Ovary (tissue), 9 donors: Measurements from ENCODE around the gene FHOD3. TPM values are rescaled to one million over a fixed set of nuclear protein-coding genes. Genes with fewer than 3 reads are reported as not detected.

ENCODE experiments used
- DNase-seq, 5 donors: peaks; one replicate each; pipeline ENCODE4 v3.0.0-alpha.2; 2019 to 2020
- H3K27ac ChIP-seq, 2 donors: fragments of 200-600 bp; one replicate each; pipeline versions ENCODE4 v1.5.1 to v1.8.0; 2019 to 2022
- H3K27me3 ChIP-seq: fragments of 200-600 bp; one replicate; pipeline ENCODE4 v1.8.0; 2022
- H3K36me3 ChIP-seq: fragments of 200-600 bp; sonication (generic); one replicate; pipeline ENCODE4 v1.5.1; 2019
- H3K4me1 ChIP-seq: one replicate; pipeline ENCODE4 v1.8.1; 2013; ENCODE audit warnings: mild to moderate bottlenecking, moderate library complexity; ENCODE audit not compliant: insufficient read depth
- H3K4me3 ChIP-seq: fragments of 200-600 bp; sonication (generic); one replicate; pipeline ENCODE4 v1.5.1; 2017
- H3K9me3 ChIP-seq, 2 donors: fragments of 200-600 bp in 1 of 2; sonication (generic) in 1 of 2; one replicate each; pipeline versions ENCODE4 v1.5.1 to v1.8.1; 2013 to 2019; ENCODE audit warnings: mild to moderate bottlenecking in 1 of 2, moderate library complexity in 1 of 2
- EP300 ChIP-seq: sonication (generic); formaldehyde crosslinking; IDR thresholded peaks from one replicate; pipeline ENCODE4 v1.6.1; 2017; ENCODE audit warnings: antibody characterized with exemption
- POLR2A ChIP-seq: fragments of 450-650 bp; IDR thresholded peaks from one replicate; pipeline ENCODE4 v1.6.1; 2017; ENCODE audit warnings: antibody characterized with exemption, mild to moderate bottlenecking, moderate library complexity
- WGBS, 3 donors: extraction: QIAGEN DNeasy Blood & Tissue Kit in 1 of 3; methylation state at CpG; one replicate each; pipeline versions ENCODE4 v1.1.5 to v1.1.7; 2013 to 2017; 5-methylcytosine and 5-hydroxymethylcytosine counted together
- intact Hi-C, 4 donors: fragments of 100-400 bp; cut with DNase I; formaldehyde crosslinking; loops; one replicate each; pipeline versions ENCODE4 v1.11.0 to v1.15.1; 2022 to 2023
- polyA plus RNA-seq, 2 donors: library from polyadenylated mRNA; stranded (reverse); fragments of 200-250 nt in 1 of 2; fragments of 350-450 nt in 1 of 2; fragmentation: Illumina TruSeq in 1 of 2; extraction: RNeasy Lipid Tissue Mini Kit (QIAGEN cat#74804) in 1 of 2; gene quantifications; one replicate each; pipeline ENCODE4 v1.2.3, GENCODE V29; 2013 to 2014
- total RNA-seq, 7 donors: library from RNA; depleted of rRNA in 2 of 7; stranded (reverse); fragments of >200 nt in 2 of 7; fragmentation: NEBNext Ultra II Directional in 3 of 7; extraction: Animal tissue kit (Norgen Biotek cat#: 25700) in 3 of 7; gene quantifications; one replicate each; pipeline versions ENCODE4 v1.1.0 to v1.2.4, GENCODE V29; 2016 to 2023
- TF ChIP-seq, protein P1 (sequence below), 3 donors: fragments of 450-650 bp in 2 of 3; fragments of 200-600 bp in 1 of 3; IDR thresholded peaks; one replicate each; pipeline versions ENCODE4 v1.5.1 to v1.8.0; 2016 to 2022; ENCODE audit warnings: antibody characterized with exemption in 3 of 3, mild to moderate bottlenecking in 1 of 3
- donor health status: DM: no; HTN: no; CAD: no; lungs with moderate emphysema.
- donor health status: DM: no; HTN: no; CAD: no.
- donor health status: Bipolar disorder and iron deficiency.
- donor health status: DM: yes; HTN: yes; CAD: no.
- donor health status: DM: no; HTN: no; CAD: no.
- donor health status: DM: yes; HTN: yes; CAD: no.

The FHOD3 gene
- total and polyA plus RNA-seq, 9 donors: 3.5 to 62.5 (median 11.0) TPM

DNA sequence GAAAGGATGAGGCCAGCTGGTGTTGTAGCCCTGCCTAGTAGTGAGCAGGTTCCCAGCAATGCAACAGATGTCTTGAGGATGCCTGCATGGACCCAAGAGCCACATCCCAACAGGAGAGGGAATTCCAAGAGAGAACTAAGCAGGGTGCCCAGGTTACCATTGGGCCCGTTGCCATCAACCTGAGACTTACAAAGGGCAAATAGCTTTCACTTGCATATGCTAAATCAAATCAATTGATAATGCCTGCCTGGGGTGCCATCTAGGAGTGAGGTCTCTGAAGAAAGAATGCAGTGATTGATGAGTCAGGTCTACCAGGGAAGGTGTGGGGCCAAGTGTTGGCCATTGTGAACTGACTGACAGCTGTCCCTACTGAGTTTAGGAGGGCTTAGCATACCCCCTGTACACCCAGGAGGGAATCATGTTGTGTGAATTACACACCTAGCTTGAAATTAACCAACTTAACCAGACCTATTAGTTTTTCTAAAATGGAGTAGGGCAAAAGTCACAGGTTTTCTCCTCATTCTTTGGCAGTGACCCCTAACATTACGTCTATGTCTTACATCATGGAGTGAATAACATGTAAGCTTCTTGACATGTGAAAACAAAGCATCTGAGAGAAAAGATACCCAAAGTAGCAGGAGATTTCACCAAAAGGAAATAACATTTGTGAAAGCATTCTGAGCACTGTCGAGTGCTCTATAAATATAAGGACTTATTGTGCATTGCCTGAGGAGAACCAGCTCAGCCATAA, 32.3 kb downstream of the FHOD3 start:
- no peak for DNase-seq
- H3K4me3 ChIP-seq: no peak overlapping the region
- H3K36me3 ChIP-seq: no peaks in the 10 kb centered on the region
- WGBS, 3 donors: 79 to 90% (median 82%) methylated on average over 3 of the region's 3 CpGs
- no peak overlapping the region for H3K27ac ChIP-seq
- H3K27me3 ChIP-seq: no peaks in the 10 kb centered on the region
- peaks cover 1% of the 10 kb centered on the region for H3K4me1 ChIP-seq
- TF ChIP-seq EP300: no peak
- TF ChIP-seq, protein P1, sequence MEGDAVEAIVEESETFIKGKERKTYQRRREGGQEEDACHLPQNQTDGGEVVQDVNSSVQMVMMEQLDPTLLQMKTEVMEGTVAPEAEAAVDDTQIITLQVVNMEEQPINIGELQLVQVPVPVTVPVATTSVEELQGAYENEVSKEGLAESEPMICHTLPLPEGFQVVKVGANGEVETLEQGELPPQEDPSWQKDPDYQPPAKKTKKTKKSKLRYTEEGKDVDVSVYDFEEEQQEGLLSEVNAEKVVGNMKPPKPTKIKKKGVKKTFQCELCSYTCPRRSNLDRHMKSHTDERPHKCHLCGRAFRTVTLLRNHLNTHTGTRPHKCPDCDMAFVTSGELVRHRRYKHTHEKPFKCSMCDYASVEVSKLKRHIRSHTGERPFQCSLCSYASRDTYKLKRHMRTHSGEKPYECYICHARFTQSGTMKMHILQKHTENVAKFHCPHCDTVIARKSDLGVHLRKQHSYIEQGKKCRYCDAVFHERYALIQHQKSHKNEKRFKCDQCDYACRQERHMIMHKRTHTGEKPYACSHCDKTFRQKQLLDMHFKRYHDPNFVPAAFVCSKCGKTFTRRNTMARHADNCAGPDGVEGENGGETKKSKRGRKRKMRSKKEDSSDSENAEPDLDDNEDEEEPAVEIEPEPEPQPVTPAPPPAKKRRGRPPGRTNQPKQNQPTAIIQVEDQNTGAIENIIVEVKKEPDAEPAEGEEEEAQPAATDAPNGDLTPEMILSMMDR (IDR thresholded peaks at IDR 0.05): no peak
- no peak for TF ChIP-seq POLR2A
- no peaks in the 10 kb centered on the region for H3K9me3 ChIP-seq
- intact Hi-C loops: no loop called here

DNA sequence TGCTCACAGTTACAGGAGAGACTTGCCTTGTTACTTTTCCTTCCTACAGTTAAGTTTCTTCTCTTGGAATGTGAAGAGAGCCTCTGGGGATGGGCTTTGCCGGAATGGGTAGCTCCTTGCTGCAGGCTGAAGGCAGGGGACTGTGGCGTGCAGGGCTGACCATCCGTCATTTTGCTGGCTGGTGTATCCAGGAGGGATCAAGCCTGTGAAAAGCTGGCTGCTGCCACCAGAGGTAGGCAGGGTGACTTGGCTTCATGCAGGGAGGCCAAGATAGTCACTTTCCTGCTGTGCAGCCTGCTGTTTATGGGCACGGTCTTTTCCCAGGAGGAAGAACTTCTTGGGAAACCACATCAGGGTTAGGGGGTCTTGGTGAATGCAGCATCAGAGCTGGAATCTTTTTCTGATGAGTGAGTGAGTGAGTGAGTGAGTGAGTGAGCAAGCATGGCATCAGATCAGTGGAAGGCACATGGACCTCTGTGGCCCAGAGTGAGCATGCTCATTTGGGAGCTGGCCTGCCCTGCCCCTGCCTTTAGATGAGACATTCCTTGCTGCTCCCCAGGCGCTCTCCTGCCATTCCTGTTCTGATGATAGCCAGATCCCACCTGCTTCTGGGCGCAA, 33.0 kb downstream of the FHOD3 start:
- 92 to 98% (median 95%) methylated on average over 6 of the region's 6 CpGs for WGBS, 3 donors
- H3K36me3 ChIP-seq: no peaks in the 10 kb centered on the region
- no peak overlapping the region for H3K4me3 ChIP-seq
- intact Hi-C loops: no loop called here
- H3K9me3 ChIP-seq: no peaks in the 10 kb centered on the region
- H3K27ac ChIP-seq: no peak overlapping the region
- no peak for DNase-seq
- peaks cover 1% of the 10 kb centered on the region for H3K4me1 ChIP-seq
- TF ChIP-seq POLR2A: no peak
- TF ChIP-seq EP300: no peak
- TF ChIP-seq, protein P1 (IDR thresholded peaks at IDR 0.05): no peak
- no peaks in the 10 kb centered on the region for H3K27me3 ChIP-seq

GRCh38 chr18:36331521-36331971, 34.0 kb downstream of the FHOD3 start:
- Histone ChIP-seq H3K27ac (no peak overlapping the region), H3K4me1 (peaks cover 1% of the 10 kb centered on the region), H3K36me3 (no peaks in the 10 kb centered on the region), H3K27me3 (no peaks in the 10 kb centered on the region), H3K4me3 (no peak overlapping the region), H3K9me3 (no peaks in the 10 kb centered on the region)
- 65 to 74% (median 68%) methylated on average over 5 of the region's 5 CpGs for WGBS, 3 donors
- intact Hi-C loops: no loop called here
- TF ChIP-seq EP300 (no peak), POLR2A (no peak)
- TF ChIP-seq, protein P1 (IDR thresholded peaks at IDR 0.05): no peak
- DNase-seq: no peak

- TF ChIP-seq, protein P1 (IDR thresholded peaks at IDR 0.05): no peak
- TF ChIP-seq EP300: no peak
- TF ChIP-seq POLR2A: no peak
- peaks cover 1% of the 10 kb centered on the region for H3K4me1 ChIP-seq
- 36 to 41% (median 37%) methylated on average over 3 of the region's 3 CpGs for WGBS, 3 donors
- no peak for DNase-seq
- no peak overlapping the region for H3K4me3 ChIP-seq
- H3K27ac ChIP-seq: no peak overlapping the region
- intact Hi-C loops: no loop called here
- H3K9me3 ChIP-seq: no peaks in the 10 kb centered on the region
- H3K36me3 ChIP-seq: no peaks in the 10 kb centered on the region
- H3K27me3 ChIP-seq: no peaks in the 10 kb centered on the region
Measured at GRCh38 chr18:36333414-36333813, 35.9 kb downstream of the FHOD3 start.
